Stimulated activated CD8-positive, alpha-beta memory T cell treated with anti-CD3 and anti-CD28 coated beads, Interleukin-7, amount 100 ng/mL, for 48 hours (primary cell): Measurements from ENCODE around the gene CEP85L.

ENCODE experiments used
- DNase-seq, 2 donors: peaks; one replicate each; pipeline ENCODE4 v3.0.0-alpha.2; 2020; ENCODE audit warnings: low read depth in 1 of 2; ENCODE audit errors: extremely low read depth in 1 of 2

Gene CEP85L

GRCh38 chr6:118625833-118626232 is 25.6 kb downstream of the CEP85L start:
- no peak for DNase-seq

GRCh38 chr6:118621799-118622470 is 29.5 kb downstream of the CEP85L start:
- DNase-seq: no peak

GRCh38 chr6:118620202-118620601 is 31.2 kb downstream of the CEP85L start:
- no peak for DNase-seq

- DNase-seq: peak; percentile 21 to 37
Measured at GRCh38 chr6:118618676-118619377, 32.6 kb downstream of the CEP85L start.

GRCh38 chr6:118617417-118617816 is 34.0 kb downstream of the CEP85L start:
- DNase-seq: no peak

- DNase-seq: no peak
Measured at GRCh38 chr6:118611334-118611733, 40.1 kb downstream of the CEP85L start.

GRCh38 chr6:118606858-118607257 is 44.5 kb downstream of the CEP85L start:
- no peak for DNase-seq

GRCh38 chr6:118606268-118606667 is 45.1 kb downstream of the CEP85L start:
- no peak for DNase-seq

GRCh38 chr6:118603372-118603771 is 48.0 kb downstream of the CEP85L start:
- DNase-seq: no peak

GRCh38 chr6:118602300-118602699 is 49.1 kb downstream of the CEP85L start:
- DNase-seq: no peak

- no peak for DNase-seq
Measured at GRCh38 chr6:118598324-118598723, 53.1 kb downstream of the CEP85L start.

- DNase-seq: no peak
Measured at GRCh38 chr6:118597636-118598035, 53.8 kb downstream of the CEP85L start.

GRCh38 chr6:118596774-118597320 is 54.5 kb downstream of the CEP85L start:
- no peak for DNase-seq

- no peak for DNase-seq
Measured at GRCh38 chr6:118594877-118595276, 56.5 kb downstream of the CEP85L start.

- no peak for DNase-seq
Measured at GRCh38 chr6:118591897-118592296, 59.5 kb downstream of the CEP85L start.

- no peak for DNase-seq
Measured at GRCh38 chr6:118589649-118590365, 61.6 kb downstream of the CEP85L start.

- DNase-seq: no peak
Measured at GRCh38 chr6:118589186-118589585, 62.2 kb downstream of the CEP85L start.

- DNase-seq: no peak
Measured at GRCh38 chr6:118588626-118589025, 62.8 kb downstream of the CEP85L start.

- DNase-seq: no peak
Measured at GRCh38 chr6:118586746-118587485, 64.5 kb downstream of the CEP85L start.

GRCh38 chr6:118584911-118585310 is 66.5 kb downstream of the CEP85L start:
- DNase-seq: no peak

- no peak for DNase-seq
Measured at GRCh38 chr6:118581489-118581959, 69.9 kb downstream of the CEP85L start.
